Inflammatory macrophage (primary cell): Measurements from ENCODE around the gene XPO4.
"Not testable (repeated sequence)": the region's sequence is repeated elsewhere in the genome, so short reads cannot be mapped to it uniquely, and the experiment has no call there.

Source experiments
- DNase-seq, 2 donors: peaks; one replicate each; pipeline ENCODE4 v3.0.0-alpha.2; 2020 to 2022
- total RNA-seq, 18 experiments: gene quantifications; one replicate each; lab custom pipeline; 2026; ENCODE audit warnings: mixed read lengths in 6 of 18, inconsistent platforms in 2 of 18; lab: John Stamatoyannopoulos, UW

XPO4 gene
- 23.1 to 89.1 (median 58.8) reads per million in 18 experiments for total RNA-seq

DNA sequence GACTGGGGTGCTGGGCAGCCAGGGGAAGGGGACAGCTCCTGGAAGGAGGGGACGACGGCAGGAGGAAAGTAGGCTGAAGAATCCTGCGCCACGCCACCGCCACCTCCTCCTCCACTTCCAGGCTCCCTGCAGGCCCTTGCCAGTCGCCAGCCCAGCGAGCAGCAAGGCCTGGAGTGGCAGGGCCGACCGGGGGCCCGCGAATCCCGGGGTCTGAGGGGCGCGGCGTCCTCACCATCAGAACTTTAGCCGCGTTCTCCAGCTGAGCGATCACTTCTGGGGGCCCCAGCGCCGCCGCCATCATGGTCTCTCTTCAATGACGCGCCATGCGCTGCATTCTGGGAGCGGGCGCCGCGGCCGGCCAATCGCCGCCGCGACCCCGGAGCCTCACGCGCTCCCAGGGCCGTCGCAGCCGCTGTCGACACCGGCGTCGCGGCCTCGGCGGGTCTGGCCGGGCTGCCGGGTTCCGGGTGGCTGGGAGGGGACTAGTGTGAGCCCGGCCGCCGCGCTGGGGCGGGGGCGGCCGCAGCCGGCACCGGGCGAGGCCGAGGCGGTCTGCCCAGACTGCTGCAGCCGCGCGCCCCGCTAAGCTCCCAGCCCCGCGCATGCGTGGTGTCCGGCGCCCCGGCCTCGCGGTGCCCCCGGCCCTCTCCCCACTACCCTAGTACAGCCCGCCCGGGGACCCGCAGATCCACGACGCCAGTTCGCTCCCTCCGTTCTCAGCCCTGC, at the start of gene XPO4:
Gene XPO4 (minus strand): TSS at position 309 of the 726 bp plus-strand sequence. CDS start 8 bp downstream, at position 301.
- DNase-seq: peak; percentile 81 to 90

DNA sequence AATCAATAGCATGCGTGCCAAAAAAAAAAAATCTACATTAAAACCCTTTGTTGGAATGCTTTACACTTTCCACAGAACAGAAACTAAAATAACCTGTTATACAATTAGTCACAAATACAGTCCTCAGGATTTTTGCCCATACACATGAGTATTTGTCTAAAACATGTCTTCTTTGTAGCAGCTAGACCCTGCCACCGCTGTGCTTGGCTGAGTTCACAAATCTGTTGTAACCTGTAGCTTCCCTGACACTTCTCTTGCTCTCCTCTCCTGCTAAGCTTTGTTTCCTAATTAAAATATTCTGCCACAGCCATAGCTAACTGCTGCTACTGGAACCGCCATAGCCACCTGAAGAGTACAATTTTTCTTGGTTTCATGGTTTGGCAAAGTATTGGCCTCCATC, 45.5 kb upstream of the XPO4 start:
- not testable (repeated sequence) for DNase-seq

DNA sequence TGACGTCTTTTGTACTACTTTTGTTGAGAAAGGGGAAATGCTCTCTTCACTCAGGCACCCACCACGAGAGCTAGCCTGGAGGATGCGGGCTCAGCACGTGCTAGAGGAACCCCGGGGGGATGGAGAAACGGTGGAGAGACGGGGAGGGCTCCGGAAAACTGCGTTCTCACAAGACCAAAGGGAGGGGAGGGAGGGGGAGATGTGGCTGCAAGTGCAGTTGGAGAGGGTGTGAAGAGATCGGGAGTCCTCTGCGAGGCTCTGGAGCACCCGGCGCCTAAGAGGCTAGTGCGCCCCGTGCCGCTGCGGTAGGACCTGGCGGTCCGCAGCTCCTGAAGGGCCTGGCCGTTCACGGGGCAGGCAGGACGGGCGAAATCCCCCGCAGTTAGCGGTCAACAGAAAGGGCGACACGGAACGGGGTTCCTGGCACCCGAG, 43.4 kb upstream of the XPO4 start:
- DNase-seq: peak; percentile 52 to 78

DNA sequence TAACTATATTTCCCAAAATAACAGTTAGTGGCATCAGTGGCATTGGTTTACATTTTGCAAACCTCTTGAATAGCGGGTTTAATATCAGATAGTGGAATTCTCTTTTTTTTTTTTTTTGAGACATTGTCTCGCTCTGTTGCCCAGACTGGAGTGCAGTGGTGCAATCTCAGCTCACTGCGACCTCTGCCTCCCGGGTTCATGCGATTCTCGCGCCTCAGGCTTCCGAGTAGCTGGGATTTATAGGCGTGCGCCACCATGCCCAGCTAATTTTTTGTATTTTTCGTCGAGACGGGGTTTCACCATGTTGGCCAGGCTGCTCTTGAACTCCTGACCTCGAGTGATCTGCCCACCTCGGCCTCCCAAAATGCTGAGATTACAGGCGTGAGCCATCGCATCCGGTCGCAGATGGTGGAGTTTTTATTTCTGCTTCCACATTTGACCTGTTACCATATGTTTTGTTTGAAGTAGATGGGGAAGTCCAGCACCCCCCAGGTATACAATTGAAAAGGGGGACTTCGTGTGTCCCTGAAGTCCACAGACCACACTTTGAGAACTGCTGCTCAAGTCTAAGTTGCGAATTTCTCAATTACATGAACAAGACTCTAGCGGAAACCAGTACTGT, 40.5 kb upstream of the XPO4 start:
- DNase-seq: no peak

DNA sequence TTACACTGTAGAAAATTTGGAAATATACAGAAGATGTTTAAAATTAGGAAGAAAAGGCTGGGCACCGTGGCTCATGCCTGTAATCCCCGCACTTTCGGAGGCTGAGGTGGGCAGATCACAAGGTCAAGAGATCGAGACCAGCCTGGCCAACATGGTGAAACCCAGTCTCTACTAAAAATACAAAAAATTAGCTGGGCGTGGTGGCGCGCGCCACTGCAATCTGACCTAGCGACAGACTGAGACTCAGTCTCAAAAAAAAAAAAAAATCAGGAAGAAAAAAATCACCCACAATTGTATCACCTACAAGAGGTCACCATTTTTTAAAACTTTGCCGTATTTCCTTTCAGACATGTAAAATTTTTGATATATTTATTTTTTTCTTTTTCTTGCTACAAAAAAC, 38.0 kb upstream of the XPO4 start:
- not testable (repeated sequence) for DNase-seq

DNA sequence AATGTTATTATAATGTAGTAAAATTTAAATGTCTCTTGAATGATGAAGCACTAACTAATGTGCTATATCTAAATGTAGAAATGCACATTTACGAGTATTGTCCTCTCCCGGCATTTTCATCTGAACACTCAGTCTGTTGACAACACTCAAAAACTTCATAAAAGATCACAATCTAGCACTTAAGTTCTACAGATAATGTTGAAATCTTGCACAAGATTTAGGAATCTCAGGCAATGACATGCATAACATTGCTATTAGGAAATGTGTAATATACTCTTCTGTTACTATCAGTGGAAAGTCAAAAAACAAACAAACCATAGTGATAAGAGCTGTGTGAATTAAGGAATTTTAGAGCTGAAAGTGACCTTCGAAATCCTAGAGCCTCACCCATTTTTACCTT, 37.5 kb upstream of the XPO4 start:
- DNase-seq: no peak

DNA sequence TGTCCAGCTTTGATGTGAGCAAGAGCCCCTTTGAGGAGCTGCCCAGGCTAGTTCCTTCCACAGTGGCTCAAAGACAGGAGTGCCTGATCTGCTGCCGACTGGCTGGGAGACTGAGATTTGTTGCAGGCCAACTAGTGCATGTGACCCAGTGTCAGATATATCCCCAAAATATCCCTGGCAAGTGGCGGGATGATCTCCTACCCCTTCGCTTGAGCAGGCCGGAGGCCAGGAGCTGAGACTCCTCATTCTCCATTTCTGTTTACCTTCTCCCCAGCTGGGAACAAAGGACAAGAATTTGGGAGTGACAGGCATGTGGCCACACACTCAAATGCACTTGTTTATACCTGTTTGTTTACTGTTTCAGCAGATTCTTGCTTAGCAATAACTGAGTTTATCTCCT, 37.1 kb upstream of the XPO4 start:
- no peak for DNase-seq

DNA sequence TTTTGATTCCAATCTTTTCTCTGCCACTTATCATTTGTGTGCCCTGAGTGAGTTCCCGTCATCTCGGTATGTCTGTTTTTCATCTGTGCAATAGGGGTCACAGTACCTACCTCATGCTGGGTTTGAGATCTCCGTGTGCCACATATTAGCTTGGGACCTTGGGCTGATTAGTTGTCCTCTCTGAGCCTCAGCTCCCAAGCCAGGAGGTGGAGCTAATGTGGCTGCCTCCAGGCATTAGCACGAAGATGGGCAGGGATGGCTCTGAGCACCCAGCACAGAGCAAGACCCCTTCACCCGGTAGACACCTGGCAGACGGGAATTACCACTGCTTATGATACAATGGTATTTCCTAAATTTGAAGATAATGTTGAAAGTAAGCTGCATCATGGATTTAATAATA, 35.8 kb upstream of the XPO4 start:
- no peak for DNase-seq

DNA sequence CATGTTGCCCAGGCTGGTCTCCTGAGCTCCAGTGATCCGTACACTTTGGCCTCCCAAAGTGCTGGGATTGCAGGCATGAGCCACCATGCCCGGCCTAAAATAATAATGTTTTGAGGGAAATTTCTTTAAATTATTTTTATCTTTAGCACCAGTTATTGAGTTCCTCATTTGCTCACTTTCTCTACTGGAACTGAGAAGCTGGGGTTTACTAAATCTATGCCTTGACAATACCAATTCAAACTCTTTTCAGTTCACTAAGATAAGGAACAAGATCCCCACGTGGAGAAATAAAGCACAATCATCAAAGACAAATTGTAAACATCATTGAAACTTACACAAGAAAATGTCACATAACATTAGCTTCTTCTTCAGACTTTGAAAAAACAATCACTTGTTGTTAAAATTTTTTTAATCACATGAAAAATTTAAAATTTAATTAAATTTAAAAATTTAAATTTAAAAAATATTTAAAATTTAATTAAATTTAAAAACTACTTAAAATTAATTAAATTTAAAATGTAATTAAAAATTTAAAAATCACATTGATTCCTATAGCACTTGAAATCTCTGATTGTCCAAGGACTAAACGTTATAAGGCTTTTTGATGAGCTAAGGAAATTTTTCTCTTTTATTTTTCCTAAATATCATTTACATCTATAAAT, 25.2 kb upstream of the XPO4 start:
- DNase-seq: no peak

DNA sequence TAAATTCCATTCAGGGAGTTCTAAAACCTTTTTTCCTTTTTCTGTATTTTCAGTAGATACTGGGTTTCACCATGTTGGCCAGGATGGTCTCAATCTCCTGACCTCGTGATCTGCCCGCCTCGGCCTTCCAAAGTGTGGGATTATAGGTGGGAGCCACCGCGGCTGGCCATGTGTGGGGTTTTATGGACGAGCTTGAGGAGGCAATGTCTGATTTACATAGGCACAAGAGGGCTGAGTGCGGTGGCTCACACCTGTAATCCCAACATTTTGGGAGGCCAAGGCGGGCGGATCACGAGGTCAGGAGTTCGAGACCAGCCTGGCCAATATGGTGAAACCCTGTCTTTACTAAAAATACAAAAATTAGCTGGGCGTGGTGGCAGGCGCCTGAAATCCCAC, 22.8 kb upstream of the XPO4 start:
- not testable (repeated sequence) for DNase-seq

DNA sequence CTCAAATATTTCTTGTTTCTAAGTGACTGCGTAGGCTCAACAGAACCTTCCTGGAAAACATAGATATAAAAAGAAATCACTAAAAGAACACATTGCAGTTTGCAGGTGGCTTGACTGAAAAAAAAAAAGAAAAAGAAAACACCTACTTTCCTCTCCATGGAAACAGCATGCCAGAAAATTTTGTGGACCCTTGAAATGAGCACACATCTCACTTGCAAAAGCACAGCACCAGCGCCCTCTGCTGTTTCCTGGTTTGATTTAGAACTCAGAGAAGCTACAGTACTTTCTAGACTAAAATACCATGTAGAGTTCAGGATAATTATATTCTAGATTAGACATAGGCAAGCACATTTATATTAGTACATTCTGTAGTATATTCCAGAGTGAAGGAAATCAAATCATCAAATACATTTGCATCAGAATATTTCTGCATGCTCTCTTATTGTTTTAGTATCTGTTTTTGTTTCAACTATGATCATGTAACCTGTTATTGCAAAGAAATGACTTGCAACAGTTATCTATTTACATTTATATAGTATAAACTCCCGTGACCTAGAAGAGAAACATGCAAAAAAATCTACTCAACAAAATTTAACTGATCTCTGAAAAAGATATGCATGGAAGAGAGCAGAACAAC, 22.3 kb upstream of the XPO4 start:
- DNase-seq: peak; percentile 61 to 78

DNA sequence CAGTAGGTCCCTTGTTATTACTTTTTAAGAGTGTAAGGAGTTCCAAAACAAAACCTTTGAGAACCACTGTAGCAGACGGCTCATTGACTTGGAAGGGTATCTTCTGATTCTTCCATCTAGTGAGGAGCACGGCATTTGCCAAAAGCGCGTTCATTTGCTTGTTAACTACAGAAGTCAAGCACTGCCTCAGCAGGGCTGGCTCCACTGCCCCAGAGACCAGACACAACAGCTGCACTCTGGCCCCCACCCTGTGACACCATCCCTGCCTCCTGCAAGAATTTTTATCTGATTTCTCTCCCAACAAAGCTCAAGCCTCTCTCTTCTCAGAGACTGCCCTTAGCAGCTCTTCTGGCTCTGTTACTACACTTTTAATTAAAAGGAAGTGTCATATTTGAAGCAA, 20.7 kb upstream of the XPO4 start:
- DNase-seq: no peak

DNA sequence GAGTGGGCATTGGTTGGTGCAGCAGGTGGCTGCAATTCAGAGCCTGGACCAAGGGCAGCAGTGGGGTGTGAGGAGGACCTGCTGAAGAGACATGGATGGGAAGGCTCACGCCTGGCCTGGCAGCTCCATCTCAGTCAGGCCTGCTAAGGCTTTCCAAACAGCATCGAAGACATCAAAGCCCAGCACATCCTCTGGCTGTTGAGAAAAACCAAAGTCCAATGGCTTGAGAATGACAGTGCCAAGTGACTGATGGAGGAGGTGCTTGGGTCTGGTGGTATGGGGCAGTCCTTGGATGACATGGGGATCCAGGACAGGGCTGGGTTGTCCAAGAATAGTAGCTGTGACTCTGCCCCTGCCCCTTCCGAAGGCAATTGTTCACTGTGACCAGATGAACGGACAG, 19.0 kb upstream of the XPO4 start:
- no peak for DNase-seq

DNA sequence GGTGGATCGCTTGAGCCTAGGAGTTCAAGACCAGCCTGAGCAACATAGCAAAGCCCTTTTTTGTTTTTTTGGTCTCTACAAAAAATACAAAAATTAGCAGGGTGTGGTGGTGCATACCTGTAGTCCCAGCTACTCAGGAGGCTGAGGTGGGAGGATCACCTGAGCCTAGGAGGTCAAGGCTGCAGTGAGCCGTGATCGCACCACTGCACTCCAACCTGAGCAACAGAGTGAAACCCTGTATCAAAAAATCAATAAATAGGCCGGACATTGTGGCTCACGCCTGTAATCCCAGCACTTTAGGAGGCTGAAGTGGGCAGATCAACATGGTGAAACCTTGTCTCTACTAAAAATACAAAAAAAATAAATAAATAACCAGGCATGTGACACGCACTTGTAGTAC, 13.1 kb upstream of the XPO4 start:
- not testable (repeated sequence) for DNase-seq

DNA sequence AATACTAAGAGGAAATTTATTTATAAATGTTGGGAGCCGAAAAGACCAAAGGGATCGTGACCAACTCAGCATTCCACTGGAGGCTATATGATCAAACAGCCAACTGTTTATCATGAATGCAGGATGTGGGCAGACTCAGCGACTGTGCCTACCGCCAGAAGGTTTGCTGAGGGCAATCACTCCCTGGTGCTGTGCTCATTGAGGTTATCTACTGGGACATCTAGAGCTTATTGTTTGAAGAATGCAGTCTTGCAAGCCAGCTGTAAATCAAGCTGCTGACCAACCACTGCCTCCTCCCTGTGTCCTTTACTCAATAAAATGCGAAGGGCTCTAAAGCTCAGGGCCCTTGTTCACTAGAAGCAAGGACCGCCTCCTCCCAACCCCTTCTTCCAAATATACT, 8.5 kb upstream of the XPO4 start:
- DNase-seq: no peak

DNA sequence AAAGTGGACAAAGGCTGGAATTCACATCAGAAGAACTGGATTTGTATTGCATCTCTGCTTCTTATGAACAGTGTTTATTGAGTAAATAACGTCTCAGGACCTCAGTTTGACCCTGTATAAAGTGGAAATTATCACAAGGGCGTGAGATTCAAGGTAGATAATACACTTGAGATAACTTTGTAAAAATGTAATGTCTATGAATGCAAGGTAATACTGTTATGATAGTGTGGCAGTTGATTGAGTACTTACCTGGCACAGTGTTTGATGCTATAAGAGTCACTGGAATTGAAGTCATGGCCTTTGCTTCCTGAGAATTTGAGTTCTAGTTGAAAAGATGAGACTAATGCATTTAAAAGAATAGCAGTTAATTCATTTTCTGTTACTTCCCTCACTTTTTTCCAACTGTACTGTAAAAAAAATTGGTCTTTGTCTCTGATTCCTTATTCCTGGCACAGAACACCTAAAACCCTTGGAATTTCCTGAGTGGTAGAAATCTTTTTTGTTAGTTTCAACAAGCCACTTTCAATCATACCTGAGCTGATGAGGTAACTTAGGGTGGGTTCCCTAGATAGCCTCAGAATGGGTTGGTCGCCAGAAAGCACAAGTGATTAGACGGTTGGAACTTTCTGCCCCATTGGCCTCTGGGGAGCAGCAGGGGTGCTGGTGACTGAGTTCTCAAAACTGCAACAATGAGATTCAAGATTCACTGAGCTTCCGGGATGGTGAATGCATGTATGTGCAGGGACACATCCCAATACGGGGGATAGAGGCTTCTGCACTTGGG, 6.4 kb upstream of the XPO4 start:
- DNase-seq: no peak

DNA sequence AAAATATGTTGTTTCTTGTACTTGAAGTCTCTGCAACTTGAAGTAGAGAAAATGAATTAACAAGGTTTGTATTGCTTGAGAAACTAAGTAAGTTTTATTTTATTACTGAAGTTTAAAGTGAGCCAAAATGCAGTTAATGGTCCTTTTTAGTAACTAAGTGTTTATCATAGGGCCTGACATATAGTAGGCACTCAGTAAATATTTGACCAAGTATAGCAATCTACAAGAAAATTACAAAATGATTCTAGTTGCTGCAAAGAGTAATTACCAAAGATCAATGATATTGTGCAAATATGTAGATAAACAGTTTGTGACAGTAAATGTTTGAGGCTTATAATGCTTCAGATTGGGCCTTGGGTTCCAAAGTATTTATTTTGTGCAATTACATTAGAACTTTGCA, 2.4 kb upstream of the XPO4 start:
- no peak for DNase-seq

DNA sequence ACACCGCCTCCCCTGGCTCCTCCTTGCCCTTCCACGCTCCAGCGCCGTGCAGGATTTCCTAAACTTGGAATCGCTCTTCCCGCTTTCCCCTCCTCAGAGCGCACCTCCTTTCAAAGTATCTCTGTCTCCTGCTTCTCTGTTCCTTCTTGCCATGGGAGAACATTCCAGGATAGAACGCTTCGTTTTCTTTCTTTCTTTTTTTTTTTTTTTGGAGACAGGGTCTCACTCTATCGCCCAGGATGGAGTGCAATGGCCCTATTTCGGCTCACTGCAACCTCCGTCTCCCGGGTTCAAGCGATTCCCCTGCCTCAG, 574 bp upstream of the XPO4 start:
- DNase-seq: no peak

DNA sequence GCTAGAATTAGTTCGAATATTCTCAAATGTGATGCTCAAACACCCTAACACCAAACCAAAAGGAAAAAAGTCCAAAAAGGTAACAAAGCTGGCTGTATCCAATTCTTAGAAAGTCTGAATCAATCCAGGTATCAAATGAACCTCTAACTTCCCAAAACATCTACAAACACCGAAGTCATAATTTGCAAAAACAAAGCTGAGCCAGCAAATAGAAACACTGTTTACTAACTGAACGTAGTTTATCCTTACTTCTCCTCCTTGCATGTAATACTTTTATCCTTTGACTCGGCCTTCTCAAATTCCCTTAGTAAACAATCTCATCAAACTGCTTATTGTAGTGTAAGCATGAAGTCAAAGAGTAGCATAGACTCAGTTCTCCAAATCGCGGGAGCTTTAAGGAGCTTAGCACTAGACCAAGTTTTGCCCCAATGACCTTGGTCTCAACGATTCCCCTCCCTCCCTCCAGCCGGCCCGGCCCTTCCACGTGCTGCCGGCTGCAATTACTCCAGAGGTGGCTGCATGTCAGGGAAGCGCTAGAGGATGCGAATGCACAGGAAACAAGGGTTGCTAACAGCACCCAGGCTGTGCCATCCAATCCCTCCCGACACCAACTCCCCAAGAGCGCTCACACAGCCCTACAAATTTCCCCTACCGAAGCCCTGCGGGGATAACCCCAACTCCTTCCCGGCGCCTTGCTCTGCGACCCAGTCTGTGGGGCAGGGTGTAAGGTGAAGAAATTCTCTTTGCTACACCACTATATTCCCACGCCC, 693 bp downstream of the XPO4 start:
- DNase-seq: peak; percentile 53 to 62

DNA sequence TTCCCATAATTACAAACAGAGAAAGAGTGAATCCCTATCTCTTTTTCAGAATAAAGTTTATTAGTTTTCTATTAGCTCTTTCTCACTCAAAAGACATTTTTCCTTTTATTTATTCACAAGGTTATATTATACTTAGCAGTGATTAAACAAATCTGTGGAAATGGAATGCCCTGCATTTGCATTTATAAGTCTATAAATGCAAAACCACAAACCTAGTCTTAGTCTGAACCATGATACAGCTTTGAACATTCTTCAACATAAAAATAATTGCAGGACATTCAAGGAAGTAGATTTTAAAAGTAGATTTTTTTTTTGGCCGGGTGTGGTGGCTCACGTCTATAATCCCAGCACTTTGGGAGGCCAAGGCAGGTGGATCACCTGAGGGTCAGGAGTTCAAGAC, 8.3 kb downstream of the XPO4 start:
- no peak for DNase-seq

DNA sequence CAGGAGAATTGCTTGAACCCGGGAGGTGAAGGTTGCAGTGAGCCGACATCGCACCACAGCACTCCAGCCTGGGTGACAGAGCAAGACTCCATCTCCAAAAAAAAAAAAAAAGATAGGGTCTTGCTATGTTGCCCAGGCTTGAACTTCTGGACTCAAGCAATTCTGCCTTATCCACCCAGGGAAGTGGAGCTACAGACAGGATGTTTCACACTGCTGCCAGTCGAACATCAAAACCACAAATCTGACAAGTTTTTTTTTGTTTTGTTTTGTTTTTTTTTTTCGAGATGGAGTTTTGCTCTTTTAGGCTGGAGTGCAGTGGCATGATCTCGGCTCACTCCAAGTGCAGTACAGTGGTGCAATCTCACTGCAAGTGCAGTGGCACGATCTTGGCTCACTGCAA, 10.8 kb downstream of the XPO4 start:
- no peak for DNase-seq

DNA sequence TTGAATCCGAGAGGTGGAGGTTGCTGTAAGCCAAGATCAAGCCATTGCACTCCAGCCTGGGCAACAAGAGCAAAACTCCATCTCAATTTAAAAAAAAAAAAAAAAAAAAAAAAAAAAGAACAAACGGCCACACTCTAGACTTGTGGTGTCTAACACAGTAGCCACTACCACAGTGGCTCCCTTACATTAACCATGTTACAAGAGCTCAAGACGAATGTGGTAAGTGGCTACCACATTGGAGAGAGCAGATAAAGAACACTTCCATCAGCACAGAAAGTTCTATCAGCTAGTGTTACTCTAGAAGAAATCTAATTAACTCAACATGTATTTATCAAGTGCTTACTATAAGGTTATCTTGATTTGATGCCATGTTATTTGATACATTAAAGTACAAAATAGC, 11.5 kb downstream of the XPO4 start:
- no peak for DNase-seq
